GM15510 (cell line): ENCODE data around the gene SLC5A5.

Experiments used
- POLR2A ChIP-seq: IDR thresholded peaks from 3 replicates; pipeline ENCODE4 v1.6.1; 2011; ENCODE audit warnings: borderline replicate concordance; ENCODE audit not compliant: insufficient read length; ENCODE audit errors: extremely low read depth

The SLC5A5 gene

DNA sequence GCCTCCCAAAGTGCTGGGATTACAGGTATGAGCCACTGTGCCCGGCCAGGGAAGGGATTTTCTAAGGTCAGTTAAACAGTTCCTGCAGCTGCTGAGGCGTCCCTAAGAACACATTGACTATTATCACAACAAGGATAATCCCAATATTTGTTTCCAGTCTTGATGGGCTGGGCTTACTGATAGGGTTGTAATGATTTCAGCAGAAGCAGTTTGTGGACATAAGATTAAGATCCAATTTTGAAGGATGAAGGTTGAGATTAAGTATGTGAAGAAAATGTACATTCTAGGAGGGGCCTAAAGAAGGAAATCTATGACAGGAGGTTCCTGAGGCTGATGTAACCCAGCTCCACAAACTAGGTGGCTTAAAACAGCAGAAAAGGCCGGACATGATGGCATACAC, 50.4 kb downstream of the SLC5A5 start:
- TF ChIP-seq POLR2A, result no peak

DNA sequence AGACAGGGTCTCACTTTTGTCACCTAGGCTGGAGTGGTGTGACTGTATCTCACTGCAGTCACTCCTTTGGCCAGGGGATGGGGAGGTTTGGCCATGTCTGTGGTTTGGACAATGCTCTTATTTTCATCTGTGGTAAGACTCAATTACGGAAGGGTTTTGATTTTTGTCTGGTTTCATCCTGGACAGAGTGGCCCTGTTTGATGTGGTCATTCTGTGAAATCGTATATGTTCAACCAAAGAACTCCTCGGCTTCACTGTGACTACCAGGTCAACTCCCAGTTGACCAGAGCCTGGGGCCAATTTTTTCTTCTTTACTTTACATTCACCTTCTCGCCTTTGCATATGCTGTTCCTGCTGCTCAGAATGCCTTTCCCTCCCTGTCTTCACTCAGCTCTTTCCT, 54.3 kb downstream of the SLC5A5 start:
- TF ChIP-seq POLR2A, result no peak

DNA sequence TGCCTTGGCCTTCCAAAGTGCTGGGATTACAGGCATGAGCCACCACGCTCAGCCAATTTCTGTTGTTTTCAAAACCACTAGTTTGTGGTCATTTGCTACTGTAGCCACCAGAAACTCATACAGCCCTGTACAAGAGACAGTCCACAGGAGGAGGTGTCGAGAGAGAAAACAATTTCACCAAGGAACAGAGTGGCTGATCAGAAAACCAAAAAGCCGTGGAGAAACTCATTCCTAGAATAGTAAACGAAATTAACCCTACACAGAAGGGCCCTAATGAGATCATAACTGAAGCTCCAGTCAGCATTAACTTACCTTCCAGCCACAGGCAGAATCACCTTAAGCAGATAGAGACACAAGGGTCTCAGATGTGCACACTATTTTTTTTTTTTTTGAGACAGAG, 57.3 kb downstream of the SLC5A5 start:
- TF ChIP-seq POLR2A, result no peak

DNA sequence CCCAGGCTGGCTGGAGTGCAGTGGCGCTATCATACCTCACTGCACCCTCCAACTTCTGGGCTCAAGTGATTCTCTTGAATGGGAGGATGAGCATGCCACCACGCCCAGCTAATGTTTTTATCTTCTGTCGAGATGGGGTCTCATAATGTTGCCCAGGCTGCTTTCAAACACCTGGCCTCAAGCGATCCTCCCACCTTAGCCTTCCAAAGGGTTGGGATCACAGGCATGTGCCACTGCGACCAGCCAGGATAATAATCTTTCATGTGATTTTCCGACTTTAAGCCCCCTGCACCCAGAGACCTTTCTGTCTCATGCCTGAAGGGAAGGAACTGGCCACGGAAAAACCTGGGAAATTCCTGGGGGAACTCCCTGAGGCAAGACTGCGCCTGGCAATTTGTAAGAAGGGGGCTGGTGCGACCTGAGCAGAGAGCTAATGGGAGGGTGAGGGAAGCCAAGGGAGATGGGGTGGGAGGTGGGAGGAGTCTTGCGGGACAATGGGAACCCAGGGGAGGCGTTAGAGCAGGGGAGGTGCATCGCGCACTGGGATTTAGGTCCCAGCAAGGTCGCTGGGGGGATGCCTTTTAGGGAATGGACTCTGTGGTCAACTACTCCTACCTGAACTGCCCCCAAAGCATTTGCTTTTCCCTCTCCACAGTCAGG, 59.9 kb downstream of the SLC5A5 start:
- no peak for TF ChIP-seq POLR2A

DNA sequence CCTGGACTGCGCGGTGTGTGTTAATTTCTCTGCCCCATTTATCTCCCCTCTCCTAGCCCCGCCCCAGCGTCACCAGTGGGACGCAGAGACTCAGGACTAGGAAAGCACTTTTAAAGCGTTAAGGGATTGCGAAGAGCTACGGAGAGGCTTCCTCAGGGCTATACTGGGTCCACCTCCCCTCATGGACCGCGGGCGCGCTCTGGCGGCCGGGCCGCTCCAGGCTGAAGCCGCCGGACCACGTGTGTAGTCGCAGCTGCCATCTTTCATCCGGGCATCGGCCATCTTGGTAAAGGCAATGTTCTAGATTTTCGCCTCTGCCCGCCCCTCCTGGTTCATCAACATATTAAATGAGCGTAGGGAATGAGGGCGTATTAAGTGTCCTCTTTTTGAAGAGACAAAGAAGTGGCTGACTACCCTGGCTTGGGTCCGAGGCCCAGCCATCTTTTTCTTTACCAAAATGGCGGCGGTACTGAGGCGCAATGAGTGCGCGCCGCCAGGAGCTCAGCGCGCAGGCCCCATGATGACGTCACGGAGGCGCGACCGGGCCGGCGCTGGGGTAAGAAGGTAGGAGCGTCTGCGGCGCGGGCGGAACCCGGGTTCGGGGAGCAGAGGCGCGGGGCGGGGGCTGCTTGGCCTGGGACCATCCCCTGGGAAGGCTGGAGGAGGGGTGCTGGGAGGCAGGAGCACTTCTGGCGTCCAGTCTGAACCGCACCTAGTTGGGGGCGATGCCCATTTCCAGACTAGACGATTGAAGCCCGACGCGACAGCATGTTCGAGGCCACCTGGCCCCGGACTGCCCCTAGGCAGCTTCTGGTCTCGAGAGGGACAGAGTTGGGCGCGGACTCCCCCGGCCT, 61.0 kb downstream of the SLC5A5 start, which contains the start of gene CCDC124:
CCDC124 (plus strand) TSS at position 531 of the 854 bp plus-strand sequence. CDS start 3,406 bp downstream, outside the sequence.
- TF ChIP-seq POLR2A, result peak; percentile 90

DNA sequence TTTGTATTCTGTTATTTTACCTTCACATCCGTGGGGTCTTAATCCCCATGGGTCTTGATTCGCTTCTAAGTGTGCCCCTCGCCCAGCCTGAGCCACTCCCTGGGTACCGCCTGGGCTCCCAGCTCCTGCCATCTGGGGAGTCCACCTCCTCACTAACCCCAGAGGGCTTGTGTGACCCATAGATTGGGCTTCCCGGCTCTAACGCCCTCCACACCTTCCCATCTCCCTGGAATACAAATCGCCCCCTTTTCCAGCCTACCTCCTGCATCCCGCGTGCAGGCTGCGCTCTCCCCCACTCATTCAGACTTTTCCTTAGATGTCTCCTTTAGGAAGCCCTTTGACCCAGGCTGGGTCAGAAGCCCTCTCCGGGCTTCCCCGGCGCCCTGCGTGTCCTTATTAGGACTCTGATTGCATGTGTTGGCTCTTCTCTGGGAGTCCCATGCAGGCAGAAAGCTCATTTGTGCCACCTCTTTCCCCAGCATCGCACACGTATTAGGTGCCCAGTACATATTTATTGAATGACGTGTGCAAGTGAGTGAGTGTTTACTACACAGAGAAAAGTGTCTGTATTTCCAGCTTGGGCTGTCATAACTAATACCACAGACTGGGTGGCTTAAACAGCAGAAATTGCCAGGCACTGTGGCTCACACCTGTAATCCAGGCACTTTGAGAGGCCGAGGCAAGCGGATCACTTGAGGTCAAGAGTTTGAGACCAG, 61.8 kb downstream of the SLC5A5 start:
- TF ChIP-seq POLR2A, result no peak

DNA sequence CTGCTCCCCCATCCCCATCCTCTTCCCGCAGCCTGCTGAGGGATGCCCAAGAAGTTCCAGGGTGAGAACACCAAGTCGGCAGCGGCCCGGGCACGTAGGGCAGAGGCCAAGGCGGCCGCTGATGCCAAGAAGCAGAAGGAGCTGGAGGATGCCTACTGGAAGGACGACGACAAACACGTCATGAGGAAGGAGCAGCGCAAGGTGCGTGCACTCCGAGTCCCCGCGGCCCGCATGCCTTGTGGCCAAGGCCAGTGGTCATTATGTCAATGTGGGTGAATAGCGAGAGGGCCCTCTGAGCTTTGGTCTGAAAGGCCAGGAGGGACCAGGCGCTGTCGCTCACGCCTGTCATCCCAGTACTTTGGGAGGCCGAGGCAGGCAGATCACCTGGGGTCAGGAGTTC, 64.6 kb downstream of the SLC5A5 start:
- no peak for TF ChIP-seq POLR2A

DNA sequence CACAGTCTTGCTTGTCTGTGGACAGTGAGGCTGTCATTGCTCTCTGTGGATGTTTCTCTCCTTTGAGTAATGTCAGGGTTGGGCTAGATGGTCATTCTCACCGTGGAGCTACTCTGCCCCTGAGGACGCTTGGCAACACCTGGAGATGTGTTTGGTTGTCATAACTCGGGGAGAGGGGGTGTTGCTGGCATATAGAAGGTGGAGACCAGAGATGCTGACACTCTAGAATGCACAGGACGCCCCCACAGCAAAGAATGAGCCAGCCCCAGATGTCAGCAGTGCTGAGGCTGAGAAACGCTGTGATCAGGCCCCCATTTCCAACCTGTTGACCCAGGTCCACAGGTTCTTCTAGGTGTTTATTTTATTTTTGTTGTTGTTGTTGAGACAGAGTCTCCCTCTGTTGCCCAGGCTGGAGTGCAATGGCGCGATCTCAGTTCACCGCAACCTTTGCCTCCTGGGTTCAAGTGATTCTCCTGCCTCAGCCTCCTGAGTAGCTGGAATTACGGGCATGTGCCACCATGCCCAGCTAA, 65.7 kb downstream of the SLC5A5 start:
- TF ChIP-seq POLR2A, result no peak

DNA sequence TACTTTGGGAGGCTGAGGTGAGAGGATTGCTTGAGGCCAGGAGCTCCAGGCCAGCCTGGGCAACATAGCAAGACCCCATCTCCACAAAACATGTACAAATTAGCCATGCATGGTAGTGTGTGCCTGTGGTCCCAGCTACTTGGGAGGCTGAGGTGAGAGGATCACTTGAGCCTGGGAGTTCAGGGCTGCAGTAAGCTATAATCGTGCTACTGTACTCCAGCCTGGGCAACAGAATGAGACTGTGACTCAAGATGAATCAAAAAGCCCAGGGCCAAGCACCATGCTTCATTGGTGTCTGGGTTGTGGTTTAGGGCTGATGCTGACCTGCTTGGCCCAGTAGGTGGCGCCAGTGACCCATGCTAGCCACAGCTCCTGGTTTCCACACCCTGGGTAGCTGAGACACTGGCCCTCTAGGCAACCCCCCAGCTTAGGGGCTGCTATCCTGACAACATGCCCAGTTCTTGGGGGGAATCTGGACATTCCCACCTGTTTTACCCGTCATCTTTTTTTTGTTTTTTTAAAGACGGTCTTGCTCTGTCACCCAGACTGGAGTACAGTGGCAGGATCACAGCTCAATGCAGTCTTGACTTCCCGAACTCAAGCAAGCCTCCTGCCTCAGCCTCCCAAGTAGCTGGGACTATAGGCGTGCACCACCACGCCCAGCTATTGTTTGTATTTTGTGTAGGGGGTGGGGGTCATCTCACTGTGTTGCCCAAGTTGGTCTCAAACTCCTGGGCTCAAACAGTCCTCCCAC, 66.5 kb downstream of the SLC5A5 start:
- no peak for TF ChIP-seq POLR2A

DNA sequence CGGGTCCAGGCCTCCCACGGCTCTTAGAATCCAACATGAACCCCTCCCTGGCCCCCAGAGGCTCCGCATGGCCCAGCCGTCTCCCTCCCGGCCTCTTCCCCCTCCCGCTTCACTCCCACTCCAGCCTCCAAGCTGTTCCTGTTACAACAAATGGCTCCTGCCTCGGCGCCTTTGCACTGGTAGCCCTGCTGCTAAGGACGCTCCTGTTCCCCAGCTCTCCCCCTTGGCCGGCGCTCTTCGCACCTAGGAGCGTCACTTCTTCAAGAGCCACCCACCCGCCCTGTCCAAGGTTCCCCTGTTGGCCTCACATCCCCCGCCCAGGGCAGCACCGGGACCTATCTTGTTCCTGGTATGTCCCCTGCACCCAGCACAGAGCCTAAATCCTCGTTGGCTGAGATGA, 70.4 kb downstream of the SLC5A5 start:
- TF ChIP-seq POLR2A, result no peak

DNA sequence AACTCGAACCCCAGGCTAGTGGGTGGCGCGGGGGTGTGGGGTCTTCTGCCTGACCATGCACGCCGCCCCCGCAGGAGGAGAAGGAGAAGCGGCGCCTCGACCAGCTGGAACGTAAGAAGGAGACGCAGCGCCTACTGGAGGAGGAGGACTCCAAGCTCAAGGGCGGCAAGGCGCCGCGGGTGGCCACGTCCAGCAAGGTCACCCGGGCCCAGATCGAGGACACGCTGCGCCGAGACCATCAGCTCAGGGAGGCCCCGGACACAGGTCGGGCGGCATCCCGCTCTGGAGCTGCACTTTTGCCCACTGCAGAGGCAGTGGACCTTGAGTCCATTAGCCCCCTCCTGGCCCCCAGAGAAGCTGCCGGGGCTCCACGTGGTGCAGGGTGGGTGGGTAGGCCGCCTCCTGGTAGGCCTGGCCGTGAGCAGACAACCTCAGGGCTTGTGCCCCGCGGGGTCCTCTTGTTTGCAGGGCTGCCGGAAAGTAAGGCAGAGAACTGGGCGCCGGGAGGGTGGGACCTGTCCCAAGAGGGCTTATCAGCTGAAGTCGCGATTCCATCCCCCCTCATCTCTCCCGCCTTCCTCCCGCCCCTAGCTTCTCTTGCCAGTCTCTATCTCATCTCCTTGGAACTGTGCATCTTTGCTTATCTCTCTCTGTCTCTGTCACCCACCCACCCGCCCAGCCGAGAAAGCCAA, 71.0 kb downstream of the SLC5A5 start:
- TF ChIP-seq POLR2A, result no peak

DNA sequence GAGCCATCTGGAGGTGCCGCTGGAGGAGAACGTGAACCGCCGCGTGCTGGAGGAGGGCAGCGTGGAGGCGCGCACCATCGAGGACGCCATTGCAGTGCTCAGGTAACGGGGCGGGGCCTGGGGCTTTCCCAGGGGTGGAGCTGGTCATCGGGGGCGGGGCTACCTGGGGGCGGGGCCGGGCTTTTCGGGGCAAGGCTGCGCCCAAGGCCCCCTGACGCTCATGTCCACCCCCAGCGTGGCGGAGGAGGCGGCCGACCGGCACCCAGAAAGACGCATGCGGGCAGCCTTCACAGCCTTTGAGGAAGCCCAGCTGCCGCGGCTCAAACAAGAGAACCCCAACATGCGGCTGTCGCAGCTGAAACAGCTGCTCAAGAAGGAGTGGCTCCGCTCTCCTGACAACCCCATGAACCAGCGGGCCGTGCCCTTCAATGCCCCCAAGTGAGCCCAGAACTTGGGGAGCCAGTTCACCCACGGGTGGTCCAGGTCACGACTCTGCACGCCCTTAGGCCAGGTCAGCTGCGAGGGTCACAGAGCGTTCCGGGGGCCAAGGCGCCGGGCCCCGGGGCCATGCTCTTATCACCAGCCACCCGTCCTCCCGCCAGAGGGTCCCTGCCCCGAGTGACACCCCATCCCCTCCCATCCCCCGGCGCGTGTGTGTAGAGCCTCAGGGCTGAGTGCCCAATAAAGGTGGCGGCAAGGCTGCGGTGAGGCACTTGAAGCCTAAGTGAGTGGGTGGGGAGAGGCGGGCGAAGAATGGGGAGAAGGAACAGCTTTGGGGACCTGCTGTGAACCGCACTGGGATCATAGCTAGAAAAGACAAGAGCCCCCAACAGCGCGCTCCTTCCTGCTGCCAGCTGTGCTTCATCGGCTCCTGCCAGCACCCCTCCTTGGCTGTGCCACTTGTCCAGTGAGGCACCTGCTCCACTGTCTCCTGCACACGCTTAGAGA, 71.8 kb downstream of the SLC5A5 start:
- TF ChIP-seq POLR2A, result no peak

DNA sequence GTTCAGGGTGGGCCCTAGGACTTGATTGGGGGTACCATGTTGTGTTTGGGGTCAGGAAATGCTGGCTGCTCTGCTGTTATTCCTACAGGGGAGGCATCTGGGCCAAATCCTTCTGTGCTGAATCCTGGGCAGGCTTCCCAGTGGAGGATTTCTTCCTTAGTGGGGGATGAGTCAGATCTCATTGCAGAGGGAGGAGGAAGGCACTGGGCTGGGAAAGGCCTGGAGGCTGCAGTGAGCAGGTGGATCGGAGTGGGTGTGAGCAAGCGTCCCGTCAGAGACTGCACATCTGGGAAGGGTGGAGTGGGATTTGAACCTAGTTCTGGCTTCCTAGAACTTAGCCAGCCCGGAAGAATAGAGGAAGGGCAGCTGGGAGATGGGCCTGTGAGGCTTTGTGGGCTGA, 72.6 kb downstream of the SLC5A5 start:
- TF ChIP-seq POLR2A, result no peak
